CD4-positive, alpha-beta T cell treated with Interferon gamma for 1 hour (primary cell): ENCODE measurements around the gene ZBED2.
"Not testable (repeated sequence)": the region's sequence is repeated elsewhere in the genome, so short reads cannot be mapped to it uniquely, and the experiment has no call there.

Experiments
- DNase-seq: peaks from one replicate; pipeline ENCODE4 v3.0.0-alpha.2; 2020

Gene ZBED2, protein sequence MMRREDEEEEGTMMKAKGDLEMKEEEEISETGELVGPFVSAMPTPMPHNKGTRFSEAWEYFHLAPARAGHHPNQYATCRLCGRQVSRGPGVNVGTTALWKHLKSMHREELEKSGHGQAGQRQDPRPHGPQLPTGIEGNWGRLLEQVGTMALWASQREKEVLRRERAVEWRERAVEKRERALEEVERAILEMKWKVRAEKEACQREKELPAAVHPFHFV

GRCh38 chr3:111595232-111595631, at the start of gene ZBED2:
ZBED2 (minus strand) TSS chr3:111595346; CDS start chr3:111594201, 1,145 bp downstream.
- no peak for DNase-seq

DNA sequence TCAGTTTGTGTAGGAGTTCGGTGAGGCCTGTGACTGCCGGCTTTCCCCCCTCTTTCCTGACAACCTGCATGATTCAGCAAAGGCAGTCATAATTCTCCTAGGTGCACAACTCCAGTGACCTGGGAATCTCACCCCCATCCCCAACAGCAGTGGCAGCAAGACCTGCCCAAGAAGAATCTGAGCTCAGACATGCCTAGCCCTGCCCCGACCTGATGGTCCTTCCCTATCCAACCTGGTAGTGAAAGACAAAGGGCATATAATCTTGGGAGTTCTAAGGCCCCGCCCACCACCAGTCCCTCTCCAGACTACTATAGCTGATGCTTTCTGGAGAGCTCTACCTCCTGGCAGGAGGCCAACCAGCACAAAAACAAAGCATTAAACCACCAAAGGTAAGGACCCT, 44.2 kb upstream of the ZBED2 start:
- DNase-seq, result no peak

DNA sequence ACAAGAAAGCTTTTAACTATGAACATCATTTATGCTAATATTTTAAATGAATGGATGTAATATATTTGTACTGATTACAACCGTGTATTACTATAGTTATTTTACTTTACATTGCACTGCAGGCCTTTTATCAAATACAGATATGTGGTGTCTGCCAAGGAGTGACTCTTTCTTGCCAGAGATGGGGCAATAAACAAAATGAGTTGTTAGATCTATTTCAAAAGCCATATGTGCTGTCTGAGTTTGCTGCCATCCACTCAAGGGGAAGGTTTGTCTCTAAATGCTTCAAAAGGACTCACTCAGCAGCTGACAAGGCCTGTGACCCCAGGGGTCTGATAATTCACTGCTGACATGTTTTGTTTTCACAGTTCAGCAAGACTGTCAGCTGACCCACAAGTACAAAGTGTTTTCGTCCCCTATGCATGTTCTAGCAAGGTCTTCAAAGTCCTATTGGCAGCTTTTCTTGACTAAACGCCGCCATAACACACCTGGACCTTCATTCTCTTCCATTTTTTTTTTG, 41.3 kb upstream of the ZBED2 start:
- no peak for DNase-seq

DNA sequence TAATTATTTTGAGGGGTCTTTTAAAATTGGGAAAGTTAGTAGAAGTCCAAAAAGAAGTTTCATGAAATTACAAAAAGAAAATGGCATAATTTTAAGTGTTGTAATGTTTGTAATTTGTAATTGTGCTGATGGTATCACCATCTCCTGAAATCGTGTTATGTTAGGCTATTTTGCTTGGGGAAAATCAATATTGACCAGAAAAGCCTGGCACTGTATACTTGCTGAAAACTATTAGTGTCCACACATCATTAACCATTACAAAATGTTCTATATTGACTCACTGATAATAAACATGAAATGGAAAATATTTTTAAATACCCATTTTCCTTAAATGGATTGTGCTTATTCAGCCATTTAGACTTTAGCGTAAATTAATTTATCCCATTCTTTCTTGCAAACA, 40.3 kb upstream of the ZBED2 start:
- no peak for DNase-seq

DNA sequence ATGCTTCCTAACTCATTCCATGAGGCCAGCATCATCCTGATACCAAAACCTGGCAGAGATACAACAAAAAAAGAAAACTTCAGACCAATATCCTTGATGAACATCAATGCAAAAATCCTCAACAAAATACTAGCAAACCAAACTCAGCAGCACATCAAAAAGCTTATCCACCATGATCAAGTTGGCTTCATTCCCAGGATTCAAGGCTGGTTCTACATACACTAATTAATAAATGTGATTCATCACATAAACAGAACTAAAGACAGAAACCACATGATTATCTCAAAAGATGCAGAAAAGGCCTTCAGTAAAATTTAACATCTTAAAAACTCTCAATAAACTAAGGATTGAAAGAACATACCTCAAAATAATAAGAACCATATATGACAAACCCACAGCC, 35.5 kb upstream of the ZBED2 start:
- not testable (repeated sequence) for DNase-seq

- not testable (repeated sequence) for DNase-seq
Measured at GRCh38 chr3:111629018-111629417, 33.9 kb upstream of the ZBED2 start.

DNA sequence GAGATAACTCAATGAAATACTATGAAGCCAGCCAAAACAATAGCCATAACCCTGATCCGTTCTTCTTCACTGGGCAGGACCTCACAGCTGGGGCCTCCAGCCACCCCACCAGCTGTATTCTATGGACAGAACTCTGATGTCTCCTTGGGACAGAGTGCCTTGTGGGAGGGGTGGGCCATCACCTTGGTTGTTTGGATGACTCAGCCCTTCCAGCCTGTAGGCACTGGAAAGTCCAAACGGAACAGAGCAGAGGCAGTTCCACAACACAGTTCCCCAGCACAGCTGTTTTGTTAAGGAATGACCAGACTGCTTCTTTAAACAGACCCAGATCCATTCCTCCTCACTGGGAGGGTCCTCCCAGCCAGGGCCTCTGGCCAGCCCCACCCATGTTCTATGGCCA, 31.9 kb upstream of the ZBED2 start:
- no peak for DNase-seq

- DNase-seq, result peak; percentile 4
Measured at GRCh38 chr3:111621535-111621934, 26.4 kb upstream of the ZBED2 start.

GRCh38 chr3:111619833-111620232, 24.7 kb upstream of the ZBED2 start:
- no peak for DNase-seq

DNA sequence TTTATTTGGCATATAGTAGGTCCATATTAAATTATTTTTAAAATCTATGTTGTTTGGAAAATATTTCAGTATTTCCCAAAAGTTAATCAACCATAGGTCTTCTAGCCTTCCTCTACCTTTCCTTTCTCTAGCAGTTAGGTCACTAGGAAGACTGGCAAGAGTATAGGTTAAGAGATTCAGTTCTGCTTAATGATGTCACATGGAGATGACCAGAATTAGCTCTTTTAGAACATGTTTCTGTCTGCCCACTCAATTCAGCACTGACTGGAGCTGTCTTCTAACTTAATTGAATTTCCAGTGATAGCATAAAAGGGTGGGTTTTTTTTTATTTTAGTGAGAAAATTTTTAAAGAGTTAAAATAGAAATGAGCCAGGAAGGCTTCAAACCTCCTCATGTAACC, 23.8 kb upstream of the ZBED2 start:
- DNase-seq, result no peak

- no peak for DNase-seq
Measured at GRCh38 chr3:111617912-111618601, 22.9 kb upstream of the ZBED2 start.

DNA sequence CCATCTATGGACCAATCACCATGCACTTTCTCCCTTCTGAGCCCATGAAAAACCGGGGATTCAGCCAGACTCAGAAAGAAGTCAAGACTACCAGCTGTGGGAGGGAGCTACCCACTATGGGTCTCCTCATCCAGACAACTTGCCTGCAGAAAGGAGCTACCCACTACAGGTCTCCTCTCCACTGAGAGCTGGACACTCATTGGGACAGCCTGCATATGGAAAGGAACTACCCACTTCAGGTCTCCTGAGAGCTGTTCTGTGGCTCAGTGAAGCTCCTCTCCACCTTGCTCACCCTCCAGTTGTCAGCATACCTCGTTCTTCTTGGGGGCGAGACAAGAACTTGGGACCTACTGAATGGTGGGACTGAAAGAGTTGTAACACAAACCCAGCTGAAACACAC, 22.3 kb upstream of the ZBED2 start:
- DNase-seq, result no peak

DNA sequence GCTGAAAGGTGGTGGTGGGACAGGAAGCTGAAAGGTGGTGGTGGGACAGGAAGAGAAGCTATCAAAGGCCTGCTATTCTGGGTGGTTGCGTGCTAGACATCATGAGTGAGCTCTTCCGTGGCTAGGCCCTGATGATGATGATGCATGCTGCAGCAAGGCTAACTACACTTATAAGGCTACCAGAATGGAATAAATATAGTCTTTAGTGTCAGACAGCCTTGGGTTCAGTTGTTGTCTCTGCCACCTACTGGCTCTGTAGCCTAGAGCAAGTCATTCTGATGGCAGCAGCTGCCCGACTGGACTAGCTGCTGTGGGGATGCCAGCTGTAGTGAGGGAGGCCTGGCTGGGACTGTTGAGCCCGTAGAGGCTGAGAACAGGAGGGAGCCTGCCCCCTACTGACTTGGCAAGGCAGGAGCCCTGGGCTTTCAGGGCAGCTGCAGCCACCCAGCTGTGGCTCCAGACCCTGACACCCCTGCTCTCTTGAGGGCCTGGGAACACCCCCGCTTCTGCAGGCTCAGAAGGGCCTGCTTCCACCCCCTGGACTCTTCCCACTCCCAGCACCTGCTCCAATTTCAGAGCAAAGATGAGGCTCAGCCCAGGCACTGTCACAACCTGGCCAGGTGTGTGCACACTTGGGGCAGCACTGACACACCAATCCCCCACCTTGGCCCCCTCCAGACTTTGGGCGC, 21.4 kb upstream of the ZBED2 start:
- DNase-seq, result peak; percentile 57

DNA sequence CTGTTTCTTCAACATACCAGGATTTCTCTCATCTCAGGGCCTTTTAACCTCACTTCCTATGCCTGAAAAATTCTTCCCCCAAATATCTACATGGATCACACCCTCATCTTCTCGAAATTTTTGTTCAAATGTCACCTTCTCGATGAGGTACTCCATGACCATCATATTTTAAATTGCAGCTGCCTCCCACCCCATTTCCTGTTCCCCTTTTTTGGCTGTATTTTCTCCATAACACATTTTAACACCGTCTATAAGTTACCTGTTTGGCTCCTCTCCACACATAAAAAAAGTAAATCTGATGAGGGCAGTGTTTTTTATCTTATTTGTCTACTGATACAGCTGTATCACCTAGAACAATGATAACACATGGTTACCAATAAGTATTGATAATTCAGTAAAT, 20.7 kb upstream of the ZBED2 start:
- DNase-seq, result no peak

DNA sequence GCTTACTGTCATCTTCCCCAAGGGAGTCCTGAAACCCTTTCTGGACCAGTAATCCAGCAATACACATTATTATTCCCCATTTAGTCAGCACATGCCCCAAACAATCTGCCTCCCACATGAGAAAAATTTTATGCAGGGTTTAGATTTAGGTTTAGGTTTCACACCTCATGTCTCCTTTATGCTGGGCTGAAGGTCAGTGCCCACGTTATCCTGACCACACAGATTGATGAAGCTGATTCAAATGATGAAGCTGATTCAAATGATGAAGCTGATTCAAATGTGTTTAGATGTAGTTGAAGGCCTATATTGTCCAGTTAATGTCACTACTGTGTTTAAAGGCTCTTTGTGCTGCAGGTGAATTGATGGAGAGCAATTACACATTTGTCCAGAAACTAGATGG, 18.1 kb upstream of the ZBED2 start:
- no peak for DNase-seq

- peak; percentile 2 for DNase-seq
Measured at GRCh38 chr3:111610612-111611054, 15.5 kb upstream of the ZBED2 start.

DNA sequence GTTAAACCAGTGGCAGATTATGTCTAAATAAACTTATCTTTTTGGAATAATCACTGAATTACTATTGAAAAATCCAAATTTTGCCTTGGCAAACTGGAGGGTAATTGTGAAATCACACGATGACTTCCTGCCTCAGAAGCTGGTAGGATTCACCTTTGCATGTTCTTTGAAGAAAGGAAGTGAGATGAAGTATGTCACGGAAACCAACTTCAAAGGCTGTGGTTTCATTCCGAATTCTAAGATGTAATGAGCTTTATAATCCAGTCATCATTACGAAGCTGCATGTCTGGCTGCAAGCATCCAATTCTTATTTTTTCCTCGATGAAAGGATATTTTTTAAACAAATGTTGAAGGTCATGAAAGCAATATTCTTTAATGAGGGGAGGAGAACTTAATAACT, 15.0 kb upstream of the ZBED2 start:
- no peak for DNase-seq

GRCh38 chr3:111609700-111610099, 14.6 kb upstream of the ZBED2 start:
- DNase-seq, result no peak

GRCh38 chr3:111608383-111608782, 13.2 kb upstream of the ZBED2 start:
- DNase-seq, result no peak

DNA sequence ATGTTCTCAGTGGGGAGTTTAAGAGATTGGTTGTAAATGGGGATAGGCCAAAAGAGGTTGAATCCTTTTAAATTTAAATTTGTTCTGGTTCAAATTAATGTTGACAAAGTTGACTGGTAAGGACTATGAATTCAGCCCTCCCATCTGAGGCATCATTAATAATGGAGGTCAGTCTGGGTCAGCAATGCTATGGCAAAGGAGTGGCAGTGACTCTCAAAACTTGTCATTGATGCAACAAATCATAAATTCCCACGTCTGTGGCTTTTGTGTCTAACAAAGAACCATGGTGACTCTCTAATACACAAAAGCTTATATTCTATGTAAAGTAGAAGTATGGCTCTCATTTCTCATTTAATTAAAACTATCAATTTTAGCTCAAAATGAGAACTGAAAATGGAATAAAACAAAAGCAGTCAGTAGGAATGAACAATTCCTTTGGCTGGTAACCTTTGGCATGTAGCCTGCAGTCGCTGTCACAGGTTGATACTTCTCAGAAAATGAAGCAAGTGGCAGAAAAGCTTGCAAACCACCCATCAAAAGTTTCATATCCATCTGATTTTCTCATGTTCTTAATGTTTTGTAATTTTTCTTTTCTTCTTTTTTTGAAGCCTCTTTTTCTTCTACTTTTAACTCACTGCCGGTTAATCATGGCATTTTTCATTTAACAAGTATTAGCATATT, 12.2 kb upstream of the ZBED2 start:
- DNase-seq, result no peak

DNA sequence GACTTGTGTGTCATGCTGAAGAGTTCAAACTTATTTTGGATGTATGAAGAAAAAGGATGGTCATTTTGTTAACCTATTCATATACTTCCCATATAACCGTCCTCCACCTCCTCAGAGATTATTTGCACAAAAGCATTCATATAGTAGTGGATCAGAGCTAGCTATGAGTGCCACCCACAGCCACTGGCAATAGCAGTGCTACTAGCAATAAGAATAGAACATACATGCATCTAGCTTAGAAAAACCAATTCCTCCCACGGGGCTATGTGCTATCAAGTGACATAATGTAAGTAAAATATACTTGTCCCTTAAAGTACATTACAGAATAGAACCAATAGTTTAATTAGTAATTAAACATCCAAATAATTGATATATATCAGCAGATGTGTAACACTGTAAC, 10.3 kb upstream of the ZBED2 start:
- DNase-seq, result no peak

GRCh38 chr3:111605018-111605417, 9.9 kb upstream of the ZBED2 start:
- DNase-seq, result no peak

GRCh38 chr3:111604119-111604518, 9.0 kb upstream of the ZBED2 start:
- no peak for DNase-seq
